H7 (cell line): ENCODE measurements around the gene ZC3H7B. TPM values are rescaled to one million over a fixed set of nuclear protein-coding genes. Genes with fewer than 3 reads are reported as not detected.
"Not testable (repeated sequence)": the region's sequence is repeated elsewhere in the genome, so short reads cannot be mapped to it uniquely, and the experiment has no call there.

Source experiments
- DNase-seq: peaks from one replicate; pipeline ENCODE4 v3.0.0; 2012
- H3K27me3 ChIP-seq: 2 replicates; pipeline ENCODE4 v1.6.0; 2011; ENCODE audit warnings: mild to moderate bottlenecking, low read length; ENCODE audit not compliant: control insufficient read depth, insufficient read depth
- H3K36me3 ChIP-seq: replicated peaks from 2 replicates; pipeline ENCODE4 v1.5.1; 2011; ENCODE audit warnings: low read length; ENCODE audit not compliant: control insufficient read depth, insufficient read depth
- H3K4me3 ChIP-seq: 2 replicates; pipeline ENCODE4 v1.5.1; 2011; ENCODE audit warnings: low read depth, mild to moderate bottlenecking, control low read depth, low read length, moderate library complexity; ENCODE audit not compliant: insufficient read depth
- total RNA-seq: library from RNA; depleted of rRNA; stranded (reverse); fragments of >200 nt; shearing (Covaris generic); gene quantifications from 2 replicates; pipeline ENCODE4 v1.2.3, GENCODE V29; 2014

Gene ZC3H7B
- total RNA-seq, 1 experiment from 2014 or later = 58.2 TPM

- Histone ChIP-seq H3K36me3 (peaks cover 46% of the 10 kb centered on the region), H3K27me3 (no peaks in the 10 kb centered on the region), H3K4me3 (no peak overlapping the region)
- no peak for DNase-seq
Measured at GRCh38 chr22:41273128-41273527, 28.2 kb upstream of the ZC3H7B start.

- H3K4me3 ChIP-seq = no peak overlapping the region
- H3K27me3 ChIP-seq = no peaks in the 10 kb centered on the region
- DNase-seq = peak; percentile 8
- H3K36me3 ChIP-seq = peaks cover 48% of the 10 kb centered on the region
Measured at GRCh38 chr22:41274856-41275255, 26.5 kb upstream of the ZC3H7B start.

- H3K27me3 ChIP-seq = no peaks in the 10 kb centered on the region
- H3K36me3 ChIP-seq = peaks cover 48% of the 10 kb centered on the region
- no peak for DNase-seq
- no peak overlapping the region for H3K4me3 ChIP-seq
Measured at GRCh38 chr22:41280065-41280464, 21.3 kb upstream of the ZC3H7B start.

- H3K36me3 ChIP-seq = peaks cover 47% of the 10 kb centered on the region
Measured at GRCh38 chr22:41280854-41281253, 20.5 kb upstream of the ZC3H7B start.

GRCh38 chr22:41284465-41284864 lies 16.9 kb upstream of the ZC3H7B start:
- H3K36me3 ChIP-seq = peaks cover 33% of the 10 kb centered on the region
- DNase-seq = no peak
- no peaks in the 10 kb centered on the region for H3K27me3 ChIP-seq
- no peak overlapping the region for H3K4me3 ChIP-seq

More at GRCh38 chr22:41280854-41281253, 20.5 kb upstream of the ZC3H7B start:
- DNase-seq = no peak
- Histone ChIP-seq H3K4me3 (no peak overlapping the region), H3K27me3 (no peaks in the 10 kb centered on the region)

- Histone ChIP-seq H3K4me3 (peak overlapping the region; percentile 92), H3K36me3 (peaks cover 26% of the 10 kb centered on the region), H3K27me3 (no peaks in the 10 kb centered on the region)
- peak; percentile 86 for DNase-seq
Measured at GRCh38 chr22:41285441-41285819, 15.9 kb upstream of the ZC3H7B start.

- H3K27me3 ChIP-seq = no peaks in the 10 kb centered on the region
- peaks cover 20% of the 10 kb centered on the region for H3K36me3 ChIP-seq
- H3K4me3 ChIP-seq = peak within 1 kb of the TSS; percentile 92
- peak; percentile 98 for DNase-seq
Measured at GRCh38 chr22:41285820-41286638, 15.3 kb upstream of the ZC3H7B start, which contains the start of gene RANGAP1. Gene RANGAP1, minus strand, starts transcription at chr22:41286187. Its CDS starts 5,143 bp downstream, at chr22:41281044.

- peak; percentile 11 for DNase-seq
Measured at GRCh38 chr22:41286639-41287091, 14.7 kb upstream of the ZC3H7B start.

GRCh38 chr22:41288245-41288946 lies 12.9 kb upstream of the ZC3H7B start:
- DNase-seq = peak; percentile 30
- no peak overlapping the region for H3K4me3 ChIP-seq
- H3K27me3 ChIP-seq = no peaks in the 10 kb centered on the region
- H3K36me3 ChIP-seq = peaks cover 7% of the 10 kb centered on the region

More at GRCh38 chr22:41286639-41287091, 14.7 kb upstream of the ZC3H7B start:
- H3K36me3 ChIP-seq = peaks cover 14% of the 10 kb centered on the region
- H3K4me3 ChIP-seq = peak overlapping the region; percentile 34
- H3K27me3 ChIP-seq = no peaks in the 10 kb centered on the region

- no peak overlapping the region for H3K4me3 ChIP-seq
- no peak for DNase-seq
- H3K27me3 ChIP-seq = no peaks in the 10 kb centered on the region
- H3K36me3 ChIP-seq = peaks cover under 1% of the 10 kb centered on the region; the same call in 1 of the 2 replicates
Measured at GRCh38 chr22:41289671-41290070, 11.7 kb upstream of the ZC3H7B start.

GRCh38 chr22:41290262-41291221 lies 10.8 kb upstream of the ZC3H7B start:
- peak; percentile 68 for DNase-seq
- no peaks in the 10 kb centered on the region for H3K27me3 ChIP-seq
- no peaks in the 10 kb centered on the region for H3K36me3 ChIP-seq
- no peak overlapping the region for H3K4me3 ChIP-seq

- DNase-seq, H3K36me3 ChIP-seq, H3K4me3 ChIP-seq, H3K27me3 ChIP-seq: not testable (repeated sequence)
Measured at GRCh38 chr22:41294816-41295215, 6.5 kb upstream of the ZC3H7B start.

GRCh38 chr22:41296826-41297667 lies 4.3 kb upstream of the ZC3H7B start:
- Histone ChIP-seq H3K36me3 (no peaks in the 10 kb centered on the region), H3K27me3 (no peaks in the 10 kb centered on the region), H3K4me3 (no peak overlapping the region)
- peak; percentile 2 for DNase-seq
